Thoracic aorta (tissue), 2 donors: ENCODE data around the gene SNX1. TPM values are rescaled to one million over a fixed set of nuclear protein-coding genes. Genes with fewer than 3 reads are reported as not detected.

Experiments used
- ATAC-seq: fragments of 150-250 bp; one replicate; pipeline ENCODE4 v1.8.0; 2017; ENCODE audit warnings: low read depth; ENCODE audit not compliant: insufficient number of reproducible peaks, low FRiP score
- DNase-seq: peaks from one replicate; pipeline ENCODE4 v3.0.0-alpha.2; 2020; ENCODE audit warnings: low spot score
- H3K27ac ChIP-seq, 2 donors: fragments of 200-600 bp; sonication (generic); 1 replicate in 1 of 2; 2 replicates in 1 of 2; pipeline ENCODE4 v1.5.1; 2016; ENCODE audit warnings: mild to moderate bottlenecking in 2 of 2, moderate library complexity in 2 of 2
- H3K27me3 ChIP-seq: fragments of 200-600 bp; sonication (generic); replicated peaks from 2 replicates; pipeline ENCODE4 v1.6.0; 2016; ENCODE audit warnings: mild to moderate bottlenecking; ENCODE audit not compliant: insufficient read depth
- H3K36me3 ChIP-seq: fragments of 200-600 bp; sonication (generic); one replicate; pipeline ENCODE4 v1.5.1; 2016
- H3K4me1 ChIP-seq, 2 donors: fragments of 200-600 bp; sonication (generic); 1 replicate in 1 of 2; 2 replicates in 1 of 2; pipeline versions ENCODE4 v1.5.1 to v1.6.0; 2016; ENCODE audit warnings: low read depth in 2 of 2, mild to moderate bottlenecking in 1 of 2; ENCODE audit not compliant: control insufficient read depth in 1 of 2
- H3K4me3 ChIP-seq: fragments of 200-600 bp; sonication (generic); 2 replicates; pipeline ENCODE4 v1.5.1; 2016; ENCODE audit warnings: mild to moderate bottlenecking
- H3K9me3 ChIP-seq: fragments of 200-600 bp; sonication (generic); 2 replicates; pipeline ENCODE4 v1.5.1; 2016
- CTCF ChIP-seq: fragments of 200-600 bp; sonication (generic); IDR thresholded peaks from one replicate; pipeline ENCODE4 v1.5.1; 2019; ENCODE audit warnings: antibody characterized with exemption
- total RNA-seq, 2 donors: library from RNA; depleted of rRNA; stranded (reverse); fragments of >200 nt; gene quantifications; one replicate each; pipeline versions ENCODE4 v1.1.0 to v1.2.3, GENCODE V29; 2016

SNX1 gene
- total RNA-seq, 2 donors from 2014 or later, result 47.2 to 104 TPM

GRCh38 chr15:64130159-64130558 is 34.4 kb downstream of the SNX1 start:
- no peak for TF ChIP-seq CTCF
- Histone ChIP-seq H3K4me1 (no peaks in the 10 kb centered on the region), H3K4me3 (no peak overlapping the region), H3K27ac (no peak overlapping the region), H3K9me3 (no peaks in the 10 kb centered on the region), H3K36me3 (peaks cover 77% of the 10 kb centered on the region), H3K27me3 (no peaks in the 10 kb centered on the region)
- DNase-seq (no peak), ATAC-seq (no peak)

- Histone ChIP-seq H3K4me1 (no peaks in the 10 kb centered on the region), H3K9me3 (no peaks in the 10 kb centered on the region), H3K4me3 (no peak overlapping the region), H3K27me3 (no peaks in the 10 kb centered on the region), H3K27ac (no peak overlapping the region), H3K36me3 (peaks cover 82% of the 10 kb centered on the region)
- DNase-seq (no peak), ATAC-seq (no peak)
- no peak for TF ChIP-seq CTCF
These were observed 35.8 kb downstream of the SNX1 start for GRCh38 chr15:64131547-64131946.

- ATAC-seq, result no peak
These were observed 36.4 kb downstream of the SNX1 start for GRCh38 chr15:64132217-64132616.

GRCh38 chr15:64133623-64134344 is 38.0 kb downstream of the SNX1 start:
- no peaks in the 10 kb centered on the region for H3K4me1 ChIP-seq

More at GRCh38 chr15:64132217-64132616, 36.4 kb downstream of the SNX1 start:
- Histone ChIP-seq H3K9me3 (no peaks in the 10 kb centered on the region), H3K36me3 (peaks cover 83% of the 10 kb centered on the region), H3K27me3 (no peaks in the 10 kb centered on the region), H3K27ac (no peak overlapping the region), H3K4me3 (no peak overlapping the region), H3K4me1 (no peaks in the 10 kb centered on the region)
- TF ChIP-seq CTCF, result no peak
- no peak for DNase-seq

GRCh38 chr15:64134345-64134829 is 38.6 kb downstream of the SNX1 start:
- no peak overlapping the region for H3K4me3 ChIP-seq
- DNase-seq (no peak), ATAC-seq (no peak)
- no peaks in the 10 kb centered on the region for H3K4me1 ChIP-seq
- no peak overlapping the region for H3K27ac ChIP-seq
- H3K27me3 ChIP-seq, result no peaks in the 10 kb centered on the region
- no peaks in the 10 kb centered on the region for H3K9me3 ChIP-seq
- H3K36me3 ChIP-seq, result peaks cover 83% of the 10 kb centered on the region
- TF ChIP-seq CTCF, result no peak

More at GRCh38 chr15:64133623-64134344, 38.0 kb downstream of the SNX1 start:
- Histone ChIP-seq H3K9me3 (no peaks in the 10 kb centered on the region), H3K4me3 (no peak overlapping the region), H3K27ac (no peak overlapping the region), H3K36me3 (peaks cover 83% of the 10 kb centered on the region), H3K27me3 (no peaks in the 10 kb centered on the region)
- no peak for TF ChIP-seq CTCF
- DNase-seq (no peak), ATAC-seq (no peak)
